ENCODE data around the gene TEX22. TPM values are rescaled to one million over a fixed set of nuclear protein-coding genes. Genes with fewer than 3 reads are reported as not detected.

TEX22 gene
- total and polyA plus RNA-seq, 2 donors (not counting 1 experiment from before 2014, with no cell fraction given): 0.05 to 0.33 TPM

DNA sequence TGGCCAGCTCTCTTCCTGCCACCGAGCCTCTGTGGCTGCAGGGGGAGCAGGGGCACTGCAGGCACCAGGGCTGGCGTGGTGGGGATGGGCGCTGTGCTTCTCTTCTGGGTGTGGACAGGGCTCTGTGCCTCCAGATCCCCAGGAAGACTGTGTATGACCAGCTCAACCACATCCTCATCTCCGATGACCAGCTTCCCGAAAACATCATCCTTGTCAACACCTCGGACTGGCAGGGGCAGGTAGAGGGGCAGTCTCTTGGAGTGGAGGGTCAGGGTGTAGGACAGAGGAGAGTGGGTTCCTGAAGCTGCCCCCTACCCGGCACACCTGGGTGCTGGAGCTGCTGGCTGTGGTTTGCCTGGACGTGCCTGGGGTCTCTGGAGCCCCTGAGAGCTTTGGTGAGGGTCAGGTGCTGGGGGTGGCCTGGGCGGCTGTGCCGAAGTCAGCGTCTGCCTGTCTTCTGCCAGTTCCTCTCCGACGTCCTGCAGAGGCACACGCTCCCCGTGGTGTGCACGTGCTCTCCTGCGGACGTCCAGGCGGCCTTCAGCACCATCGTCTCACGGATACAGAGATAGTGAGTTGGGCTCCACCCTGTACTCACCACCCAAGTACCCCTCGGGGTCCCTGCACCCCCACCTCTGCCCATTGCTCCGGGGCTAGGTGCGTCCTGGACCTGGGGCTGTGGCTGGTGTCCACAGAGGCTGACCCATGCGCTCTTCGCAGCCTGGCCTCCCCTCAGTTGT lies 15.8 kb upstream of the TEX22 start:
- DNase-seq (ENCODE audit: low read depth in 2 of 2): no peak
- H3K9ac ChIP-seq (ENCODE audit: insufficient read depth, low read length): no peak overlapping the region
- peaks cover 3% of the 10 kb centered on the region for H3K36me3 ChIP-seq (ENCODE audit: control insufficient read depth, insufficient read depth, low read length)
- H2AFZ ChIP-seq (ENCODE audit: low read length): no peak overlapping the region
- H3K79me2 ChIP-seq (ENCODE audit: control insufficient read depth, insufficient read depth, low read length): no peaks in the 10 kb centered on the region
- H3K9me3 ChIP-seq (ENCODE audit: control insufficient read depth, insufficient read depth, low read depth, low read length): no peaks in the 10 kb centered on the region
- no peaks in the 10 kb centered on the region for H4K20me1 ChIP-seq (ENCODE audit: control insufficient read depth, extremely low read depth, insufficient read depth, low read length)
- H3K27ac ChIP-seq (ENCODE audit: insufficient read depth, low read length): no peak overlapping the region
- no peak for TF ChIP-seq EZH2 (IDR thresholded peaks at IDR 0.05; ENCODE audit: low read length, missing control alignments)
- TF ChIP-seq, protein P1, sequence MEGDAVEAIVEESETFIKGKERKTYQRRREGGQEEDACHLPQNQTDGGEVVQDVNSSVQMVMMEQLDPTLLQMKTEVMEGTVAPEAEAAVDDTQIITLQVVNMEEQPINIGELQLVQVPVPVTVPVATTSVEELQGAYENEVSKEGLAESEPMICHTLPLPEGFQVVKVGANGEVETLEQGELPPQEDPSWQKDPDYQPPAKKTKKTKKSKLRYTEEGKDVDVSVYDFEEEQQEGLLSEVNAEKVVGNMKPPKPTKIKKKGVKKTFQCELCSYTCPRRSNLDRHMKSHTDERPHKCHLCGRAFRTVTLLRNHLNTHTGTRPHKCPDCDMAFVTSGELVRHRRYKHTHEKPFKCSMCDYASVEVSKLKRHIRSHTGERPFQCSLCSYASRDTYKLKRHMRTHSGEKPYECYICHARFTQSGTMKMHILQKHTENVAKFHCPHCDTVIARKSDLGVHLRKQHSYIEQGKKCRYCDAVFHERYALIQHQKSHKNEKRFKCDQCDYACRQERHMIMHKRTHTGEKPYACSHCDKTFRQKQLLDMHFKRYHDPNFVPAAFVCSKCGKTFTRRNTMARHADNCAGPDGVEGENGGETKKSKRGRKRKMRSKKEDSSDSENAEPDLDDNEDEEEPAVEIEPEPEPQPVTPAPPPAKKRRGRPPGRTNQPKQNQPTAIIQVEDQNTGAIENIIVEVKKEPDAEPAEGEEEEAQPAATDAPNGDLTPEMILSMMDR (conservative IDR thresholded peaks at IDR 0.05 in 1 of 2, IDR thresholded peaks at IDR 0.05 in 1 of 2; ENCODE audit: low read depth in 1 of 2, low read length in 2 of 2): no peak
- no peak overlapping the region for H3K4me3 ChIP-seq (replicated peaks in 1 of 4; ENCODE audit: control extremely low read depth in 1 of 4, insufficient read depth in 1 of 4, low read depth in 3 of 4, low read length in 4 of 4)
- H3K4me2 ChIP-seq (ENCODE audit: extremely low read depth, insufficient read depth, low read length): no peak overlapping the region
- no peaks in the 10 kb centered on the region for H3K4me1 ChIP-seq (ENCODE audit: control insufficient read depth, extremely low read depth, insufficient read depth, low read length)
- no peaks in the 10 kb centered on the region for H3K27me3 ChIP-seq (ENCODE audit: control insufficient read depth, insufficient read depth, low read length)

DNA sequence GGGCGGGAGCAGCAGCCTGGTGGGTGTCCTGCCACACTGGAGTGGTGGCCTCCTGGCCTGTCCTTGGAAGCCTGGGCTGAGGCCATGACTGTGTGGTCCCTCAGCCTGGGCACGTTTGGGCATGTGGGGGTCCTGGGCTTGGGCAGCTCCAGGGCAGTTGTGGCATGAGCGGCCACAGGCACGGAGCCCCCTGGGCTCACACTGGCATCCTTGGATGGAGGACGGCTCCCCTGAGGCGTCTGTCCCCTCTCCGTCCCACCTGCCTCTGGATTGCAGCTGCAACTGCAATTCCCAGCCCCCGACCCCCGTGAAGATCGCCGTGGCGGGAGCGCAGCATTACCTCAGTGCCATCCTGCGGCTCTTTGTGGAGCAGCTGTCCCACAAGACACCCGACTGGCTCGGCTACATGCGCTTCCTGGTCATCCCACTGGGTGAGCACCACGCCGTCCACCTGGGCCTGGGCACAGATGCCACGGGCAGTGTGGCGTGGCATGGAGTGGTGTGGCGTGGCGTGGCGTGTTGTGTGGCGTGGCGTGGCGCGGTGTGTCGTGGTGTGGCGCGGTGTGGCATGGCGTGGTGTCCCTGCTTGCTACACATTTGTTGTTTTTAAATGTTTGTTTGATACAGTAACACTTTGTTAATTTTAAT lies 15.1 kb upstream of the TEX22 start:
- H2AFZ ChIP-seq (ENCODE audit: low read length): no peak overlapping the region
- H4K20me1 ChIP-seq (ENCODE audit: control insufficient read depth, extremely low read depth, insufficient read depth, low read length): no peaks in the 10 kb centered on the region
- DNase-seq (ENCODE audit: low read depth in 2 of 2): no peak
- no peak overlapping the region for H3K4me3 ChIP-seq (replicated peaks in 1 of 4; ENCODE audit: control extremely low read depth in 1 of 4, insufficient read depth in 1 of 4, low read depth in 3 of 4, low read length in 4 of 4)
- H3K79me2 ChIP-seq (ENCODE audit: control insufficient read depth, insufficient read depth, low read length): no peaks in the 10 kb centered on the region
- H3K4me1 ChIP-seq (ENCODE audit: control insufficient read depth, extremely low read depth, insufficient read depth, low read length): no peaks in the 10 kb centered on the region
- TF ChIP-seq, protein P1 (conservative IDR thresholded peaks at IDR 0.05 in 1 of 2, IDR thresholded peaks at IDR 0.05 in 1 of 2; ENCODE audit: low read depth in 1 of 2, low read length in 2 of 2): no peak
- TF ChIP-seq EZH2 (IDR thresholded peaks at IDR 0.05; ENCODE audit: low read length, missing control alignments): no peak
- H3K36me3 ChIP-seq (ENCODE audit: control insufficient read depth, insufficient read depth, low read length): peaks cover 5% of the 10 kb centered on the region
- no peaks in the 10 kb centered on the region for H3K9me3 ChIP-seq (ENCODE audit: control insufficient read depth, insufficient read depth, low read depth, low read length)
- H3K27ac ChIP-seq (ENCODE audit: insufficient read depth, low read length): no peak overlapping the region
- H3K27me3 ChIP-seq (ENCODE audit: control insufficient read depth, insufficient read depth, low read length): no peaks in the 10 kb centered on the region
- no peak overlapping the region for H3K4me2 ChIP-seq (ENCODE audit: extremely low read depth, insufficient read depth, low read length)
- H3K9ac ChIP-seq (ENCODE audit: insufficient read depth, low read length): no peak overlapping the region

DNA sequence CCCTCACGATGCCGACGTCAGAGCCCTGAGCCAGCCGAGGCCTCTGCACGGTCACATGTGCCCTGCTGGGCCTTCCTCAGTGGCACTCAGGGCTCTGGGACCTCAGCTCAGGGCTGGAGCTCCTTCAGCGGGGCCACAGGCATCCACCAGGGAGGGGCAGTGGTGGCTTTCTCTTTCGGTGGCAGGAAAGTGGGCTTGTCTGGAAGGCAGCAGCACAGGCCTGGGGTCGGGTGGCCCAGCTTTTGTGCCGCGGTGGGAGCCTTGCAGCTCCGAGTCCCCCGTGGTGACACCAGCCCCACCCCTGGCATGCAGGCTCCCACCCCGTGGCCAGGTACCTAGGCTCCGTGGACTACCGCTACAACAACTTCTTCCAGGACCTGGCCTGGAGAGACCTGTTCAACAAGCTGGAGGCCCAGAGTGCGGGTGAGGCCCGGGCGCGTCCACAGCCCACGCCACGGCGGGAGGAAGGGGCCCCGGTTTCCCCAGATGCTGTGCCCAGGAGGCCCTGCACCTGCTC lies 14.2 kb upstream of the TEX22 start:
- TF ChIP-seq, protein P1 (conservative IDR thresholded peaks at IDR 0.05 in 1 of 2, IDR thresholded peaks at IDR 0.05 in 1 of 2; ENCODE audit: low read depth in 1 of 2, low read length in 2 of 2): no peak
- TF ChIP-seq EZH2 (IDR thresholded peaks at IDR 0.05; ENCODE audit: low read length, missing control alignments): no peak
- Histone ChIP-seq H3K27ac (ENCODE audit: insufficient read depth, low read length) (no peak overlapping the region), H4K20me1 (ENCODE audit: control insufficient read depth, extremely low read depth, insufficient read depth, low read length) (no peaks in the 10 kb centered on the region), H3K9ac (ENCODE audit: insufficient read depth, low read length) (no peak overlapping the region), H2AFZ (ENCODE audit: low read length) (no peak overlapping the region), H3K4me3 (replicated peaks in 1 of 4; ENCODE audit: control extremely low read depth in 1 of 4, insufficient read depth in 1 of 4, low read depth in 3 of 4, low read length in 4 of 4) (no peak overlapping the region), H3K9me3 (ENCODE audit: control insufficient read depth, insufficient read depth, low read depth, low read length) (no peaks in the 10 kb centered on the region), H3K27me3 (ENCODE audit: control insufficient read depth, insufficient read depth, low read length) (no peaks in the 10 kb centered on the region), H3K79me2 (ENCODE audit: control insufficient read depth, insufficient read depth, low read length) (no peaks in the 10 kb centered on the region), H3K4me2 (ENCODE audit: extremely low read depth, insufficient read depth, low read length) (no peak overlapping the region), H3K4me1 (ENCODE audit: control insufficient read depth, extremely low read depth, insufficient read depth, low read length) (no peaks in the 10 kb centered on the region), H3K36me3 (ENCODE audit: control insufficient read depth, insufficient read depth, low read length) (peaks cover 5% of the 10 kb centered on the region)
- no peak for DNase-seq (ENCODE audit: low read depth in 2 of 2)

Measured in fibroblast of lung (primary cell).